H1 (cell line): Measurements from ENCODE around the gene ZNF775.
A peak's percentile ranks its signal among the peaks of the same experiment; 100 is the strongest.

Source experiments
- CHD1 ChIP-seq: IDR thresholded peaks from 2 replicates; pipeline ENCODE4 v1.6.1; 2012; ENCODE audit warnings: low read depth, low read length, improper control_type of control experiment
- EZH2 ChIP-seq: fragments of 200-600 bp; sonication (generic); IDR thresholded peaks from 2 replicates; pipeline ENCODE4 v1.7.1; 2012; ENCODE audit warnings: low read depth, mild to moderate bottlenecking, moderate library complexity, low read length, inconsistent platforms; ENCODE audit not compliant: severe bottlenecking
- SP1 ChIP-seq: IDR thresholded peaks from 2 replicates; pipeline ENCODE4 v1.6.1; 2011; ENCODE audit warnings: low read depth, low read length
- TF ChIP-seq, protein P1 (sequence below): IDR thresholded peaks from 2 replicates; pipeline ENCODE4 v1.6.1; 2012; ENCODE audit warnings: inconsistent platforms
- TF ChIP-seq, protein P2 (sequence below), 3 experiments: IDR thresholded peaks; 1 replicate in 2 of 3; 2 replicates in 1 of 3; pipeline versions ENCODE4 v1.5.1 to v1.6.1; 2011; ENCODE audit warnings: low read length in 3 of 3, mild to moderate bottlenecking in 3 of 3, inconsistent platforms in 2 of 3, low read depth in 1 of 3, moderate library complexity in 1 of 3; ENCODE audit not compliant: insufficient read depth in 1 of 3; ENCODE audit errors: control extremely low read depth in 1 of 3

DNA sequence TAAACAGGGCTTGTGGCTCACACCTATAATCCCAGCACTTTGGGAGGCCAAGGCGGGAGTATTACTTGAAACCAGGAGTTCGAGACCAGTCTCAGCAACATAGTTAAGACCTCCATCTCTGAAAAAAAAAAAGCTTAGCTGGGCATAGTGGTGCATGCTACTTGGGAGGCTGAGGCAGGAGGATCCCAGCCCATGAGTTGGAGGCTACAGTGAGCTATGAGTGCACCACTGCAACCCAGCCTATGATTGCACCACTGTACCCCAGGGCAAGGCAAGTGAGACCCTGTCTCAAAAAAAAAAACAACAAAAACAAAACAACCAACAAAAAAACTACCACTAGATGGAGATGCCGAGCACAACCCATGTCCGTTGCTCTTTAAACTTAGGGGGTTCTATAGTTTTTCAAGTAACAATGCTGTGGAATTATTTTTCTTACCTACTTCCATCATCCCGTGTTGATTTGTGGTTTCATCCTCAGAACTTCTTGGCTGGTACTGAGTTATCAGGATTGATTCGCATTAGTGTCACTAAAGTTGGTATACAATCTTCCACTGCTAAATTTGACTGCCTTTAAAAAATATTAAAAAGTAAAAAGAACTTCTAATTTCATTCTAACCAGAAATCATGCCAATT is 22.7 kb upstream of the ZNF775 start:
- TF ChIP-seq, protein P1, sequence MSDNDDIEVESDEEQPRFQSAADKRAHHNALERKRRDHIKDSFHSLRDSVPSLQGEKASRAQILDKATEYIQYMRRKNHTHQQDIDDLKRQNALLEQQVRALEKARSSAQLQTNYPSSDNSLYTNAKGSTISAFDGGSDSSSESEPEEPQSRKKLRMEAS: no peak
- TF ChIP-seq, protein P2, sequence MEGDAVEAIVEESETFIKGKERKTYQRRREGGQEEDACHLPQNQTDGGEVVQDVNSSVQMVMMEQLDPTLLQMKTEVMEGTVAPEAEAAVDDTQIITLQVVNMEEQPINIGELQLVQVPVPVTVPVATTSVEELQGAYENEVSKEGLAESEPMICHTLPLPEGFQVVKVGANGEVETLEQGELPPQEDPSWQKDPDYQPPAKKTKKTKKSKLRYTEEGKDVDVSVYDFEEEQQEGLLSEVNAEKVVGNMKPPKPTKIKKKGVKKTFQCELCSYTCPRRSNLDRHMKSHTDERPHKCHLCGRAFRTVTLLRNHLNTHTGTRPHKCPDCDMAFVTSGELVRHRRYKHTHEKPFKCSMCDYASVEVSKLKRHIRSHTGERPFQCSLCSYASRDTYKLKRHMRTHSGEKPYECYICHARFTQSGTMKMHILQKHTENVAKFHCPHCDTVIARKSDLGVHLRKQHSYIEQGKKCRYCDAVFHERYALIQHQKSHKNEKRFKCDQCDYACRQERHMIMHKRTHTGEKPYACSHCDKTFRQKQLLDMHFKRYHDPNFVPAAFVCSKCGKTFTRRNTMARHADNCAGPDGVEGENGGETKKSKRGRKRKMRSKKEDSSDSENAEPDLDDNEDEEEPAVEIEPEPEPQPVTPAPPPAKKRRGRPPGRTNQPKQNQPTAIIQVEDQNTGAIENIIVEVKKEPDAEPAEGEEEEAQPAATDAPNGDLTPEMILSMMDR (IDR thresholded peaks at IDR 0.05; ENCODE audit: control extremely low read depth in 1 of 3, insufficient read depth in 1 of 3, low read depth in 1 of 3, low read length in 3 of 3): peak in 2 of 3 experiments; percentile 60 to 61; a peak in 3 of 4 replicates
- TF ChIP-seq SP1 (no peak), EZH2 (no peak), CHD1 (no peak)
